GM19372 (cell line): ENCODE results near the gene NEURL1B.
"Not testable (repeated sequence)": the region's sequence is repeated elsewhere in the genome, so short reads cannot be mapped to it uniquely, and the experiment has no call there.

Experiments
- ATAC-seq: cut with Tn5 transposase; IDR thresholded peaks from one replicate; pipeline ENCODE4 v1.9.1; 2021; ENCODE audit warnings: mild to moderate bottlenecking, low read depth, moderate library complexity; ENCODE audit not compliant: unreplicated experiment

NEURL1B gene

GRCh38 chr5:172710676-172711075 is 69.6 kb downstream of the NEURL1B start:
- no peak for ATAC-seq

DNA sequence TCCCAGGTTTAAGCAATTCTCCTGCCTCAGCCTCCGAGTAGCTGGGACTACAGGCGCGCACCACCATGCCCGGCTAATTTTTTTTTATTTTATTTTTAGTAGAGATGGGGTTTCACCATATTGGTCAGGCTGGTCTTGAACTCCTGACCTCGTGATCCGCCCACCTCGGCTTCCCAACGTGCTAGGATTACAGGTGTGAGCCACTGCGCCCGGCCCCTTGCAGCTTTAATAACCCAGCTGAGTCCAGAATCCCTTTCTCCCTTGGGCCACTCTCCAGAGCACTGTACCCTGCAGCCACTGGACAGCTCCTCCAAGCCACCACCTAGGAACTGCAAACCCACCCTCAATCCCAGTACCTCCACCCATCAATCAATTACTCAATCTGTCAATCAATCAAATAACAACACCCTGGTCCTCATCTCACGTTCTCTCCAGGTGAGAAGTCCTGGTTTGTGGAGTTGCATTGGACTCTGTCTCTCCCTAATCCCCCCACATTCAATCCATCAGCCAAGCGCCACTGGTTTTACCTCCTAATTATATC is 70.3 kb downstream of the NEURL1B start:
- ATAC-seq: not testable (repeated sequence)

DNA sequence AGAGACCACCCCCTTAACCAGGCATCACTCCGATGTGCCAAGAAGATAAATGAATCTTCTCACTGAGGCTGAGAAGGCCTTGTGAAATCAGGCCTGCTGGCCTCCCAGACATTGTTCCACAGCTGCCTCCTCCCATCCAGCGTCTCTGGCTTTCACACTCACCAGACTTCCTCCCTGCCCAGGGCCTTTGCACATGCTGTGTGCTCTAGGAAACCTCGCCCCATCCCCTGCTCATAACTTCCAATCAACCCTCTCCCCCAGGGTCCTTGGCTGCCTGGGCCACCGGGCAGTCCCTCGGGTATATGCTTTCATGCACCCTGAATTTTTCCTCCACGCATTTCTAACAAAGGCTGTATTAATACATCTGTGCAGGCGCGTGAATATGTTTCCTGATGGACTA is 71.5 kb downstream of the NEURL1B start:
- ATAC-seq: no peak

DNA sequence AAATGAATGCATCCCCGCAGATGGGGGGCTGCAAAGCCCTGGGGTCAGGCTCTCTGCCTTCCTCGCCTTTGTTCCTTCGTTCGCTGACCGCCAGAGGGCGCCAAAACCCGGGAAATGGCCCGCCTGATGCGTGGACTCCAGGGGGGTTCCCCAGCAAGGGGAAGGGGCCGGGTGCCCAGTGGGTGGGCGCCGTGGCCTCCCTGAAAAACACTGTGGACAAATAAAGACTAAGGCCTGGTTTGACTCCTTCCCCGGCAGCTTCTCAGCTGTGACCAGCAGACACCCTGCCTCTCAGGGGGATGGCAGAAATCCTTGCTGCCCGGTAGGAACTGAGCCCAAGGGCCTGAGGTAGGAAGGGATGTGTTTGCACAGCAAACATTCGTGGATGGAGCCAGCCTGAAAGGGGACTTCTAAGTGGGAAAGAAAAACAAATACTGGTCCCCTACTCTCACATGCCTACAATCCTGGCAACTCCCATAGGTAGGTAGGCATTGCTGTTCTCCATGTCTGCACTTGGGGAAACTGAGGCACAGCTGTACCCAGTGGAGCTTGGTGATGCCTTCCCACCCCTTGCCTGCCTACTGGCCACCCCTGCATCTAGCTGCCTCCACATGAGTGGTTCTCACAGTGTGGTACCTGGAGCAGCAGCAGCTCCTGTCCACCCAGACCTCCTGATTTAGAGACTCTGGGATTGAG is 72.2 kb downstream of the NEURL1B start:
- no peak for ATAC-seq

GRCh38 chr5:172713809-172714490 is 72.9 kb downstream of the NEURL1B start:
- ATAC-seq: no peak

DNA sequence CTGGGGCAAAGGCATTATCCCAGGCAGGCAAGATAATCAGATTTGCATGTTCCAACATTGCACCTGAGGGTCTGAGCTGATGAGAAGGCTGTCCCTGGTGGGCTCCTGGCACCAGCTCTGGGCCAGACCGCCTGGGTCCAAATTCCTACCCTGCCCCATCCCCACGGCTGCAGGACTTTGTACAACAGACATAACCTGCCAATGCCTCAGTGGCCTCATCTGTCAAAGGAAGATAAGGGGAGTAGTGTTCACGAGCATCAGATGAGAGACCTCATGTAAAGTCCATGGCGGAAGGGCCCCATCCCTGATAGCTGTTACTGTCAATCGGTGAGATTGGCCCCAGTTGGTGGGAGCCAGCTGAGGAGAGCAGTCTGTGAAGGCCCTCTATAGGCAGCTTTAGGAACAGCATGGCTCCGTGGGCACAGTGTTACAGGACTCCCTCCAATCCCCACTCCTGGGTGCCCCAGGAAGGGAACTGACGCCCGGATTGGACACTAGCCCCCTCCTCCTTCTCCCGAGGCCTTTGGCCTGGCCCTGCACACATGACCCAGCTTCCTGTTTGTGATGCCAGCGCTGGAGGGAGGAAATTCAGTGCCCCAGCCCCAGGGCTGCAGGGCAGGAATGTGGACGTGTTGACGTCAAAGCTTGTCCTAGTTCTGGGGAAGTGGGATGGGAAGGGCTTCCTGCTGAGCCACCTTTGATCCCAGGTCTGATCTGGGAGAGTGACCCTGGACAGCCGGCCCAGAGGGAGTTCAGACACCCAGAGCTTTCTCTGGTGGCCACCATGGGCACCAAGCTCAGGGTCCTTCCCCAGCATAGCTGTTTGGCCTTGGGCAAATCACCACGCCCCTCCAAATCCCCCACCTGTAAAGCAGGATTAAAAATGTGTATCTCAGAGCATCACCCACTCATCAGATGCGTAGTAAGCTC is 73.7 kb downstream of the NEURL1B start:
- ATAC-seq: peak; percentile 79

- no peak for ATAC-seq
Observed at GRCh38 chr5:172715421-172715780, 74.3 kb downstream of the NEURL1B start.

DNA sequence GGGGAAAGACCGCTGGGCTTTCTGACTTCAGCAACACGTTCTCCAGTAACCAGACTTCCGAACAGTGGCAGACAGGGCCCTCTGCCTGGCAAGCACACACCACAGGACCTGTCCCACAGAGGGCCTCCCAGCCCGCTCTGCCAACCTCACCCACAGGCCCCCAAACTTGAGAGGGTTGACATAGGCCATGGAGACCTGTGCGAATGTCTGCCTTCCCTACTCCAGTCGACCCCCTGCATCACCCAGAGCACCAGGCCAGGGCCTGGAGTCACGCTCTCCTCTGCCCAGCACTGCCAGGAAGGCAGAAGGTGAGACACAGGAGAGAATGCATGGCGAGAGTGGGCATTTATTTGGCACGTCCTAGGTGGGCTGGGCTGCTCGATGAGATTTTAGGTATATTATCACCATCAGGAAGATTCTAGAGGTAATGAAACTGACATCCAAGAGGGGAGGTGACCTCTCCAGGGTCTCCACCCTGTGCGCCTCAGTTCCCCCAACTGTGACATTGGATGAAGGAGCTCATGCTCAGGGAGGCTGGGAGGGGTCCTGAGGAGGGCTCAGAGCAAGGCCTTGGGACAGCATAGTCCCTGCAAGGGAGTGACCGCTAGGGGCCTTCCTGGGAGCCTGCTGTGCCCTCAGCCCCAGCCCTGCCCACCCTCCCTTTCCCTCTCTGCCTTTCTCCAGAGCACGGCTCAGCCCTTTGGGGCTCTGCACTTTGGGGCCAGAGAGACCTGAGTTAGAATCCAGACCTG is 75.0 kb downstream of the NEURL1B start:
- ATAC-seq: no peak

DNA sequence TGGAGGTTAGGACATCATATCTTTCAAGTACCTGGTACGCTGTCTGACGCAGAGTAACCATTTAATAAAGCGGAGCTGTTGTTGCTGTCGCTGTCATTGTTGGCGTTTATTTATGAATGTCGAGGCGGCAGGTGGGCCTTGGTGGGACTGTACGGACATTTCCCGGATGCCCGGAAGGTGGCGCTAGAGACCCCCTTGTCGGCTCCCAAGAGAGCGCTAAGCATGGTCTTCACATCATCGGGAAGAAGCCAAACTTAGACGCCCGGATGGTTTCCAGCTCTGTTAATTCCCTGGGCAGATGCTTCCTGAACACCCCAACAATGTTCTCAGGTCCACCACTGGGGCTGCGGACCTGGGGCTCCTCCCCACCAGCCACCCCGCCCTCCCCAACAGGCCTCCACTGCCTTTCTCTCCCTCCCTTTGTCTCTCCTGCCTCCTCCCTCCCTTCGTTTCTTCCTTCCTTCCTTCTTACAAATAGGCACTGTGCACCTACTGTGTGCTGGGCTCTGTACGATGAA is 75.8 kb downstream of the NEURL1B start:
- no peak for ATAC-seq

DNA sequence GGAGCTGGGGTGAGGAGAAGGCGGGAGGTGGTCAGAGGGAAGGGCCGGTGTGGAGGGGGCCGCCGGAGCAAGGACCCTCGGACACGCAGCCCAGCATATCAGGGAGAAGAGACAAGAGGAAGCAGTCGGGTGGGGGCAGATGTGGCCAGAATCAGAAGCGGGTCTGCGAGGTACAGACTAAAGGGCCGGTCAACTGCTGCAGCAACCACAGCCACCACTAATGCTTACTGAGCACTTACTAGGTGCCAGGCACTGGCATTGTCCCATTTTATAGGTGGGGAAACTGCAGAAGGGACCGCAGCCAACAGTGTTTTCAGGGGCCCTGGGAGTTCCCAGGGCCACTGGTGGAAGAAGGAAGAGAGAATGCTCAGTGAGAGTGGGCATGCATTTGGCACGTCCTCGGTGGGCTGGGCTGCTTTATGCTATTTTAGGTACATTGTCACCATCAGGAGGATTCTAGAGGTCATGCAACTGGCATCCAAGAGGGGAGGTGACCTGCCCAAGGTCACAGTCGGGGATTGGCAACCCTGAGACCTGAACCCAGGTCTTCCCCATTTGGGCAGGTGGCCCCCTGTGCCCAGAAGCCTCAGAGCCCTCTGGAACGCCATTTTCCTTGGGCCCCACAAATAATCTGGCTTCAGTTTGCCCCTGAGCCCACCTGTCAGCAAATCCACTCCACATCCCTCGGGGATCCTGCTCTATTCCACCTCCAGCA is 76.6 kb downstream of the NEURL1B start:
- no peak for ATAC-seq

DNA sequence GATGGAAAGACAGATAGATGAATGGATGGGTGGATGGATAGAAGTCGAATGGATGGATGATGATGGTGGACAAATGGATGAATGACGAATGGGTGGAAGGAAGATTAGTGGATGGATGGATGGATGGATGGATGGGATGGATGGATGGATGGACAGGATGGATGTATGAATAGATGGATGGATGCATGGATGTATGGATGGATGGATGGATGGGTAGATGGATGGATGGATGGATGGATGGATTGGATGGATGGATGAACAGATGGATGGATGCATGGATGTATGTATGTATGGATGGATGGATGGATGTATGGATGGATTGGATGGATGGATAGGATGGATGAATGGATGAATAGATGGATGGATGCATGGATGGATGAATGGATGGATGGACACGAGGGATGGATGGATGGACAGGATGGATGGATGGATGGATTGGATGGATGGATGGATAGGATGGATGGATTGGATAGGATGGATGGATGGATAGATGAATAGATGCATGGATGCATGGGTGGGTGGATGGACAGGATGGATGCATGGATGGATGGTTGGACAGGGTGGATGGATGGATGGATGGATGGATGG is 77.6 kb downstream of the NEURL1B start:
- ATAC-seq: no peak

GRCh38 chr5:172719211-172719610 is 78.1 kb downstream of the NEURL1B start:
- no peak for ATAC-seq

DNA sequence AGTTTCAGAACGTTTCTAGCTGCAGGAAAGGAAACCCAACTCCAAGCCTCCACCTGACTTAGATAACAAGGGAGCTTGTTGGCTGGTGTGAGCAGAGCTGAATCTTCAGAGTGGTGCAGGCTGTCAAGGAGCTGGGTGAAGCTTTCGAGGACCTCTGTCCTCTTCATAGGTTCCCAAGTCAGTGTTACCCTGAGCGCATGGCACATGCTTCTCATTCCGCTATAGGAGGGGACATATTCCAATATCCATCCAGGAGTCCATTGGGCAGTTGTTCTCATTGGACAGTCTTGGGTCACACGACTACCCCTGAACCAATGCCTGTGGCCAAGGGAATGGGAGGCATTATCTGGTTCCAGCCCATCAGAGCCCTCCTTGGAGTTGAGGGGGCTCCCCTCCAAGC is 79.6 kb downstream of the NEURL1B start:
- no peak for ATAC-seq

DNA sequence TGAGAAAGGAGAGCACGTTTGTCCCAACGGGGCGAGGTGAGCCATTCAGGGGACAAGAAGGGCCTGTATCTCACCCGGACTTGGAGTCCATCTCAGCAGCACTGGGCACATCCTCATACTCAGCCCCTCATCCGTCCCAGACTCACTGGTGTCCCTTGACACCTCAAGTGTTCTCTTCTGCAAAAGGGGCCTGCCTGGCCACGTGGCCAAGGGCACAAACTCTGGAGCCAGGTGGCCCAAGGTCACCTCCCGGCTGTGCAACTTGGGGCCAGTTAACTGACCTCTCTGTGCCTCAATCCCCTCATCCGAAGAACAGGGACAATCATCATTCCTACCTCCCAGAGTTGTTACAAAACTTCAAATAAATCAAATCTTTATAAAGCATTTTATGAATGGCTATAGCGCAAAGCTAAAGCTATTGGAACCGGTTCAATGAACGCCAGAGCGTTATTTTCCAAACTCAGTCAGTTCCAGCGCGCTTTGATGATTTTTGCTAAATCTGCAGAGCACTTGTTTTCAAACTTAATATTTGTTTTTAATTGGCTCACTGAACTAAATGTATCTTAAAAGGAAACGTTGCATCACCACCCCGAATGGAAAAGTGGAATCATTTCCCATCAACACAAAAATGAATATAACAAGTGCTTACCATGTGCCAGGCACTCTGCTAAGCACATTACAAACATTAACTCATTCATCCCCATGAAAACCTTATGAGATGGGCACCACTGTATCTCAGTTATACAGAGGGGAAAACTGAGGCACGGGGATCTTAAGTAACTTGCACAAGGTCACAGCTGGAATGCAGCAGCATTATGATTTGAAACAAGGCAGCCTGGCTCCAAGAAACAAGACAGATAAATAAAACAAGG is 80.6 kb downstream of the NEURL1B start:
- no peak for ATAC-seq

DNA sequence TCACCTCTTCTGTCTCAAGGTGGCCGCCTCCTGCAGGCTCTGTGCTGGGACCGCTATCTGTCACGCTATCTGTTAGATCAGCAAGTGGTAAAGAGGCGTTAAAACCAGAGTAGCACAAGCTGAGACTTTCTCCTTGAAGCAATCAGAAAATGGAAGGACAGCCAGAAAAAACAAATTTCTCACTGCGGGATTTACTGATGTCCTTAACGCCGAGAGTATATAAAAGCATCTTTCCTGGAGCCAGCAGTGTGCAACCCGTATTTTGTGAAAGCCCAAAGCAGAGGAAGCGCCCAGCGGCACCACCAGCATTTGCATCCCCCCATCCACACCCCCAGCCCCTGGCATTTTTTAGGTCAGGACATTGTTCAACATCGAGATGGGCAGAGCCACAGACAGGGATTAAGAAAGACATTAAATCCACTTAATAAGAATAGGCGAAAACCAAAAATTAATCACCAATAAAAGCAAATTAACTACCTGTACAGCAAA is 81.3 kb downstream of the NEURL1B start:
- ATAC-seq: no peak

DNA sequence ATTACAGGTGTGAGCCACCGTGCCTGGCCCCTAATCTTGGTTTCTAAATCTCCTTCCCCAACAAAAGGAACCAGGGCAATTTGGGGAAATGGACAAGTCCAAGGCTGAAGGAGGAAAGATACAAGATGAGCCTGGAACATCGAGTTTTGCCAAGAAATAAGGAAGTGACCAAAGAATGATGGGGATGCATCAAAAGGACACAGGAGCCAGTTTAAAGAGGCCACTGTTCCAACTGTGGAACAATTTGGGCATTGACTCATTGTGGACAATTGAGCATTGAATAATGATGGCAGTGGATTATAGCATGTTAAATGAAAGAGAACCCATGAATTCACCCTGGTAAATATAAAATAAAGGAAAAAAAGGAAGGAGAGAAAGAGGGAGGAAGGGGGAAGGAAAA is 82.4 kb downstream of the NEURL1B start:
- no peak for ATAC-seq

GRCh38 chr5:172724242-172725183 is 83.5 kb downstream of the NEURL1B start:
- no peak for ATAC-seq
